SK-N-SH (cell line): ENCODE results near the gene BTBD2. TPM values are rescaled to one million over a fixed set of nuclear protein-coding genes. Genes with fewer than 3 reads are reported as not detected.

ENCODE experiments used
- CTCF ChIA-PET: fragments of 300-600, 350-600 bp; formaldehyde crosslinking; extraction: SDS; loops from one replicate; lab custom pipeline; 2021; lab: Yijun Ruan, JAX
- POLR2A ChIA-PET: fragments of 350-600 bp; sonication (Branson Sonifier 250); formaldehyde crosslinking; extraction: SDS; loops from one replicate; lab custom pipeline; 2020; ENCODE audit warnings: antibody characterized with exemption, inconsistent platforms; lab: Yijun Ruan, JAX
- DNase-seq: peaks from one replicate; pipeline ENCODE4 v3.0.0; 2012
- H2AFZ ChIP-seq: fragments of 200-600 bp; sonication (generic); 2 replicates; pipeline ENCODE4 v1.8.1; 2016; ENCODE audit warnings: antibody characterized with exemption, mild to moderate bottlenecking, low read depth
- H3F3A ChIP-seq: fragments of 200-600 bp; sonication (generic); replicated peaks from 2 replicates; pipeline ENCODE3; 2016; ENCODE audit warnings: antibody characterized with exemption, mild to moderate bottlenecking; ENCODE audit not compliant: insufficient read depth
- H3K27ac ChIP-seq, 2 experiments: fragments of 200-500 bp in 1 of 2; fragments of 200-600 bp in 1 of 2; sonication (Bioruptor generic) in 1 of 2; sonication (generic), shearing (Covaris generic) in 1 of 2; 2 replicates each; pipeline versions ENCODE4 v1.5.1 to v1.6.1; 2014 to 2016; ENCODE audit warnings: low read depth in 2 of 2, inconsistent platforms in 1 of 2, low read length in 1 of 2, mild to moderate bottlenecking in 1 of 2, mixed read lengths in 1 of 2
- H3K27me3 ChIP-seq: fragments of 200-600 bp; sonication (generic), shearing (Covaris generic); 2 replicates; pipeline ENCODE4 v1.6.1; 2016; ENCODE audit warnings: mixed run types; ENCODE audit not compliant: insufficient read depth
- H3K36me3 ChIP-seq, 2 experiments: fragments of 200-500 bp in 1 of 2; fragments of 200-600 bp in 1 of 2; sonication (Bioruptor generic) in 1 of 2; sonication (generic) in 1 of 2; replicated peaks in 1 of 2; 2 replicates each; pipeline versions ENCODE3 to v1.5.1; 2014 to 2016; ENCODE audit warnings: low read length in 1 of 2, mild to moderate bottlenecking in 1 of 2; ENCODE audit not compliant: insufficient read depth in 2 of 2, control insufficient read depth in 1 of 2
- H3K4me1 ChIP-seq, 2 experiments: fragments of 200-500 bp in 1 of 2; fragments of 200-600 bp in 1 of 2; sonication (Bioruptor generic) in 1 of 2; sonication (generic), shearing (Covaris generic) in 1 of 2; 2 replicates each; pipeline versions ENCODE4 v1.5.1 to v1.6.1; 2014 to 2016; ENCODE audit warnings: low read depth in 1 of 2, low read length in 1 of 2, mixed run types in 1 of 2; ENCODE audit not compliant: insufficient read depth in 2 of 2, control insufficient read depth in 1 of 2
- H3K4me2 ChIP-seq: fragments of 200-600 bp; sonication (generic), shearing (Covaris generic); 2 replicates; pipeline ENCODE4 v1.6.1; 2017; ENCODE audit warnings: mixed run types
- H3K4me3 ChIP-seq, 2 experiments: fragments of 200-500 bp in 1 of 2; fragments of 200-600 bp in 1 of 2; sonication (Bioruptor generic) in 1 of 2; sonication (generic), shearing (Covaris generic) in 1 of 2; 2 replicates each; pipeline versions ENCODE4 v1.5.1 to v1.8.1; 2014 to 2016; ENCODE audit warnings: low read depth in 2 of 2, inconsistent platforms in 1 of 2, low read length in 1 of 2, mild to moderate bottlenecking in 1 of 2, mixed read lengths in 1 of 2, moderate library complexity in 1 of 2
- H3K79me2 ChIP-seq: fragments of 200-600 bp; sonication (generic); 2 replicates; pipeline ENCODE4 v1.8.1; 2017; ENCODE audit warnings: mild to moderate bottlenecking; ENCODE audit not compliant: insufficient read depth
- H3K9ac ChIP-seq: fragments of 200-600 bp; sonication (generic); 2 replicates; pipeline ENCODE4 v1.6.1; 2017; ENCODE audit warnings: mixed run types
- H3K9me2 ChIP-seq: fragments of 200-600 bp; sonication (generic); 2 replicates; pipeline ENCODE4 v1.6.1; 2017; ENCODE audit warnings: mixed run types
- H3K9me3 ChIP-seq: fragments of 200-600 bp; sonication (generic); 2 replicates; pipeline ENCODE4 v1.6.1; 2017; ENCODE audit warnings: mixed run types, mild to moderate bottlenecking, moderate library complexity
- H4K20me1 ChIP-seq: fragments of 200-600 bp; sonication (generic); 2 replicates; pipeline ENCODE4 v1.6.1; 2017; ENCODE audit warnings: mild to moderate bottlenecking, mixed run types; ENCODE audit not compliant: insufficient read depth
- ELF1 ChIP-seq: IDR thresholded peaks from 2 replicates; pipeline ENCODE4 v1.4.0; 2012
- EZH2phosphoT487 ChIP-seq: fragments of 200-600 bp; sonication (generic); IDR thresholded peaks from 2 replicates; pipeline ENCODE4 v1.6.1; 2017; ENCODE audit warnings: low read depth, mixed run types, mild to moderate bottlenecking, antibody characterized with exemption, moderate library complexity, borderline replicate concordance
- FOSL2 ChIP-seq: IDR thresholded peaks from 2 replicates; pipeline ENCODE4 v1.4.0; 2012; ENCODE audit warnings: low read depth, mild to moderate bottlenecking, moderate library complexity, borderline replicate concordance
- FOXJ3 ChIP-seq: sonication (generic); formaldehyde crosslinking; IDR thresholded peaks from 2 replicates; pipeline ENCODE4 v1.5.1; 2020; ENCODE audit warnings: mild to moderate bottlenecking, missing genetic modification reagents
- FOXM1 ChIP-seq: IDR thresholded peaks from 2 replicates; pipeline ENCODE4 v1.4.0; 2012; ENCODE audit warnings: low read depth, mild to moderate bottlenecking
- GABPA ChIP-seq: IDR thresholded peaks from 2 replicates; pipeline ENCODE4 v1.4.0; 2012; ENCODE audit warnings: low read depth, mild to moderate bottlenecking
- GATA2 ChIP-seq: sonication (generic); formaldehyde crosslinking; IDR thresholded peaks from 2 replicates; pipeline ENCODE4 v1.5.0; 2020; ENCODE audit warnings: mild to moderate bottlenecking, missing genetic modification reagents
- IRF3 ChIP-seq: fragments of 150-350 bp; IDR thresholded peaks from 2 replicates; pipeline ENCODE4 v1.6.1; 2016; ENCODE audit warnings: mild to moderate bottlenecking, low read depth, low read length
- JUND ChIP-seq: IDR thresholded peaks from 2 replicates; pipeline ENCODE4 v1.4.0; 2012
- MEF2A ChIP-seq: IDR thresholded peaks from 2 replicates; pipeline ENCODE4 v1.4.0; 2012; ENCODE audit warnings: low read depth, borderline replicate concordance
- NRF1 ChIP-seq: IDR thresholded peaks from 2 replicates; pipeline ENCODE4 v1.6.1; 2012; ENCODE audit warnings: low read depth, mild to moderate bottlenecking, low read length
- PBX3 ChIP-seq: IDR thresholded peaks from 2 replicates; pipeline ENCODE4; 2012
- POLR2AphosphoS5 ChIP-seq: IDR thresholded peaks from 2 replicates; pipeline ENCODE4 v1.6.1; 2012; ENCODE audit warnings: low read depth, low read length
- RAD21 ChIP-seq: IDR thresholded peaks from 2 replicates; pipeline ENCODE4 v1.6.1; 2012; ENCODE audit warnings: mild to moderate bottlenecking, low read length
- RCOR1 ChIP-seq: fragments of 150-350 bp; IDR thresholded peaks from 2 replicates; pipeline ENCODE4 v1.6.1; 2017; ENCODE audit warnings: antibody characterized with exemption, low read length
- SIN3A ChIP-seq: IDR thresholded peaks from 2 replicates; pipeline ENCODE4 v1.6.1; 2012; ENCODE audit warnings: low read depth, mild to moderate bottlenecking, low read length, moderate library complexity, borderline replicate concordance
- TCF12 ChIP-seq: IDR thresholded peaks from 2 replicates; pipeline ENCODE4 v1.4.0; 2012
- TEAD4 ChIP-seq: IDR thresholded peaks from 2 replicates; pipeline ENCODE4 v1.4.0; 2012; ENCODE audit warnings: mild to moderate bottlenecking, borderline replicate concordance; ENCODE audit not compliant: insufficient read depth
- YY1 ChIP-seq: IDR thresholded peaks from 2 replicates; pipeline ENCODE4 v1.4.0; 2012; ENCODE audit warnings: low read depth, mild to moderate bottlenecking
- WGBS: methylation state at CpG from one replicate; pipeline ENCODE4 v1.1.6; 2017; ENCODE audit warnings: low lambda C conversion rate; 5-methylcytosine and 5-hydroxymethylcytosine counted together
- polyA plus RNA-seq, 3 experiments: library from polyadenylated mRNA; depleted of rRNA; stranded (reverse); fragments of >200 nt; gene quantifications; 2 replicates each; pipeline ENCODE4 v1.2.3, GENCODE V29; 2012

Gene BTBD2
- polyA plus RNA-seq, 1 of the 3 experiments (the other 2 are of a cell fraction), result 66.8 TPM

GRCh38 chr19:2041433-2041682 lies 25.8 kb upstream of the BTBD2 start:
- CTCF ChIA-PET, result interaction anchor here (1.0 to 2.1 kb wide), 2 partner anchors 22 to 29 kb away, joined by 3 to 11 read pairs; no protein-coding TSS in a partner anchor
- H3K9ac ChIP-seq, result no peak overlapping the region
- POLR2A ChIA-PET, result interaction anchor here (3.5 kb wide), 1 partner anchor 9 kb away, joined by 13 read pairs; no protein-coding TSS in a partner anchor

GRCh38 chr19:2040647-2041432 lies 25.3 kb upstream of the BTBD2 start:
- 98% methylated on average over 13 of the region's 28 CpGs for WGBS

More at GRCh38 chr19:2041433-2041682, 25.8 kb upstream of the BTBD2 start:
- no CpG with 5 or more reads among the region's 6 CpGs for WGBS
- Histone ChIP-seq H3K9me2 (no peaks in the 10 kb centered on the region), H3K9me3 (no peaks in the 10 kb centered on the region), H4K20me1 (peaks cover 39% of the 10 kb centered on the region), H3K27ac (peak overlapping the region; percentile 40 to 91; a peak in 3 of 4 replicates), H3K27me3 (no peaks in the 10 kb centered on the region), H3K4me3 (peak overlapping the region in 1 of 2 experiments; percentile 37; a peak in 1 of 4 replicates), H3K36me3 (peaks cover 7 to 66% of the 10 kb centered on the region in 2 experiments), H3K4me1 (peaks cover 8 to 40% of the 10 kb centered on the region in 2 experiments; a peak in 3 of 4 replicates), H3F3A (peaks cover 8% of the 10 kb centered on the region), H2AFZ (no peak overlapping the region), H3K79me2 (peaks cover 1% of the 10 kb centered on the region), H3K4me2 (0 out of 2 replicates have a peak overlapping the region, but pooled peaks have one; percentile 80)
- TF ChIP-seq NRF1 (no peak), FOSL2 (no peak), FOXJ3 (CRISPR knock-in tag) (no peak), RCOR1 (no peak), EZH2phosphoT487 (no peak), JUND (no peak), GATA2 (CRISPR knock-in tag) (no peak), POLR2AphosphoS5 (no peak), FOXM1 (no peak), MEF2A (no peak), TEAD4 (no peak), SIN3A (no peak), YY1 (no peak), TCF12 (no peak)
- no peak for DNase-seq

More at GRCh38 chr19:2040647-2041432, 25.3 kb upstream of the BTBD2 start:
- Histone ChIP-seq H3K36me3 (peaks cover 7 to 62% of the 10 kb centered on the region in 2 experiments), H3K27me3 (no peaks in the 10 kb centered on the region), H2AFZ (no peak overlapping the region), H3K27ac (peak overlapping the region in 1 of 2 experiments; percentile 91; a peak in 3 of 4 replicates), H4K20me1 (peaks cover 34% of the 10 kb centered on the region), H3F3A (peaks cover 8% of the 10 kb centered on the region), H3K9ac (no peak overlapping the region), H3K4me2 (no peak overlapping the region), H3K9me3 (no peaks in the 10 kb centered on the region), H3K4me1 (peaks cover 8 to 40% of the 10 kb centered on the region in 2 experiments; a peak in 3 of 4 replicates), H3K79me2 (no peaks in the 10 kb centered on the region; the same call in 1 of the 2 replicates), H3K4me3 (no peak overlapping the region; a peak in 1 of 4 replicates), H3K9me2 (no peaks in the 10 kb centered on the region)
- TF ChIP-seq FOXM1 (no peak), TCF12 (no peak), IRF3 (no peak), GABPA (no peak), JUND (no peak), ELF1 (no peak), RAD21 (no peak), PBX3 (no peak), NRF1 (no peak), RCOR1 (no peak)
- ChIA-PET CTCF (interaction anchor here (1.0 to 2.1 kb wide), 4 partner anchors 9 to 29 kb away, joined by 3 to 11 read pairs (median 4); no protein-coding TSS in a partner anchor), POLR2A (interaction anchor here (3.5 kb wide), 1 partner anchor 8 kb away, joined by 13 read pairs; no protein-coding TSS in a partner anchor)
- no peak for DNase-seq
